GM21381 (cell line): Measurements from ENCODE around the gene MLPH.

Experiments
- ATAC-seq: cut with Tn5 transposase; IDR thresholded peaks from one replicate; pipeline ENCODE4 v1.9.1; 2021; ENCODE audit warnings: mild to moderate bottlenecking, moderate library complexity; ENCODE audit not compliant: unreplicated experiment

Gene MLPH

GRCh38 chr2:237496428-237496827 lies 9.4 kb downstream of the MLPH start:
- no peak for ATAC-seq

GRCh38 chr2:237497009-237497837 lies 10.2 kb downstream of the MLPH start:
- no peak for ATAC-seq

- ATAC-seq: no peak
Measured at GRCh38 chr2:237497838-237498186, 10.8 kb downstream of the MLPH start.

- no peak for ATAC-seq
Measured at GRCh38 chr2:237498341-237498740, 11.3 kb downstream of the MLPH start.

- ATAC-seq: no peak
Measured at GRCh38 chr2:237500681-237501424, 13.8 kb downstream of the MLPH start.

GRCh38 chr2:237501892-237502513 lies 15.0 kb downstream of the MLPH start:
- ATAC-seq: no peak

GRCh38 chr2:237503201-237503600 lies 16.1 kb downstream of the MLPH start:
- ATAC-seq: no peak

- no peak for ATAC-seq
Measured at GRCh38 chr2:237505188-237505939, 18.3 kb downstream of the MLPH start.

- ATAC-seq: no peak
Measured at GRCh38 chr2:237507512-237507911, 20.5 kb downstream of the MLPH start.

GRCh38 chr2:237508361-237508760 lies 21.3 kb downstream of the MLPH start:
- no peak for ATAC-seq

GRCh38 chr2:237509151-237509550 lies 22.1 kb downstream of the MLPH start:
- ATAC-seq: no peak

- ATAC-seq: no peak
Measured at GRCh38 chr2:237509905-237510304, 22.9 kb downstream of the MLPH start.

GRCh38 chr2:237510502-237511217 lies 23.6 kb downstream of the MLPH start:
- ATAC-seq: no peak

- ATAC-seq: no peak
Measured at GRCh38 chr2:237511433-237511832, 24.4 kb downstream of the MLPH start.

GRCh38 chr2:237511885-237512405 lies 24.9 kb downstream of the MLPH start:
- no peak for ATAC-seq

GRCh38 chr2:237512774-237513466 lies 25.9 kb downstream of the MLPH start:
- ATAC-seq: no peak

GRCh38 chr2:237513693-237514092 lies 26.6 kb downstream of the MLPH start:
- no peak for ATAC-seq

GRCh38 chr2:237514474-237515130 lies 27.6 kb downstream of the MLPH start:
- no peak for ATAC-seq

GRCh38 chr2:237515166-237515565 lies 28.1 kb downstream of the MLPH start:
- ATAC-seq: no peak
